ENCODE data around the gene ZFYVE21.

GRCh38 chr14:103683139-103683538, 32.5 kb upstream of the ZFYVE21 start:
- TF ChIP-seq EP300 (IDR thresholded peaks at IDR 0.05) (no peak), CTCF (IDR thresholded peaks at IDR 0.05) (no peak)

Data from gastroesophageal sphincter (tissue), 3 donors.